Heart left ventricle (tissue), 13 donors: ENCODE measurements around the gene ME1.

Source experiments
- CTCF ChIP-seq, 12 donors: fragments of 200-600 bp; sonication (generic) in 4 of 12; IDR thresholded peaks; one replicate each; pipeline versions ENCODE4 v1.5.0 to v1.8.0; 2018 to 2022; ENCODE audit warnings: antibody characterized with exemption in 12 of 12, mild to moderate bottlenecking in 5 of 12
- POLR2A ChIP-seq, 2 donors: fragments of 450-650 bp; IDR thresholded peaks; one replicate each; pipeline ENCODE4 v1.6.1; 2017; ENCODE audit warnings: antibody characterized with exemption in 2 of 2, mild to moderate bottlenecking in 2 of 2, moderate library complexity in 2 of 2
- donor health status: ischemic (EF 13 %, LVEDD 7.1; RV severe dilation, severe dysfunction).
- donor health status: DM: no; HTN: yes; CAD: no.
- donor health status: DM: no; HTN: no; CAD: no.
- donor health status: ischemic (EF 25% LVEDD 6.9; RV normal size, moderate dysfunction).
- donor health status: ischemic (EF 25% LVEDD 5.7; RV mildly dilated, moderate dysfunction).
- donor health status: ischemic (EF 35%, LVEDD 5.7; RV mildly dilated, moderate dysfunction).
- donor health status: nonischemic (EF 11% LVEDD 7.7; RV severe dilation, severe dysfunction).
- donor health status: DM: yes; HTN: yes; CAD: no.
- donor health status: PGD.
- donor health status: ischemic (EF 29% LVEDD 5.4; RV normal size, mild dysfunction).
- donor health status: nonischemic (EF 23%, LVEDD 6.1; RV moderate dilation, normal function).

- TF ChIP-seq CTCF (IDR thresholded peaks at IDR 0.05) (no peak), POLR2A (IDR thresholded peaks at IDR 0.05) (no peak)
Measured at GRCh38 chr6:83429269-83429668, 1.6 kb downstream of the ME1 start.
